Fibroblast of skin of left biceps (primary cell): Measurements from ENCODE around the gene RNF151.
"Not testable (repeated sequence)": the region's sequence is repeated elsewhere in the genome, so short reads cannot be mapped to it uniquely, and the experiment has no call there.

Source experiments
- DNase-seq, 2 experiments: peaks; one replicate each; pipeline ENCODE4 v3.0.0-alpha.2; 2013; ENCODE audit warnings: low read depth in 2 of 2

The RNF151 gene

GRCh38 chr16:1959269-1960039 is 7.2 kb upstream of the RNF151 start, which contains the start of gene NDUFB10:
NDUFB10 (plus strand) TSS chr16:1959538; CDS start chr16:1959625, 87 bp downstream.
- DNase-seq: peak; percentile 60 to 61

GRCh38 chr16:1960665-1961630 is 5.7 kb upstream of the RNF151 start:
- peak in 1 of 2 experiments; percentile 10 for DNase-seq

GRCh38 chr16:1961651-1962067 is 5.0 kb upstream of the RNF151 start:
- no peak for DNase-seq

GRCh38 chr16:1962161-1963153 is 4.2 kb upstream of the RNF151 start:
- not testable (repeated sequence) for DNase-seq

- no peak for DNase-seq
Observed at GRCh38 chr16:1963806-1964505, 2.7 kb upstream of the RNF151 start.

- peak; percentile 96 to 98 for DNase-seq
Observed at GRCh38 chr16:1964506-1965395, 1.9 kb upstream of the RNF151 start, which contains the start of gene RPS2. RPS2 (minus strand) TSS chr16:1964826; CDS start chr16:1964625, 201 bp downstream.

- no peak for DNase-seq
Observed at GRCh38 chr16:1965396-1966001, 1.2 kb upstream of the RNF151 start.

- no peak for DNase-seq
Observed at GRCh38 chr16:1968146-1968953, 1.7 kb downstream of the RNF151 start.

GRCh38 chr16:1971796-1972489 is 5.3 kb downstream of the RNF151 start, which contains the start of gene TBL3:
TBL3 (plus strand) TSS chr16:1972053; CDS start chr16:1972165, 112 bp downstream.
- DNase-seq: peak; percentile 84 to 85

- no peak for DNase-seq
Observed at GRCh38 chr16:1972490-1972877, 5.8 kb downstream of the RNF151 start.

- DNase-seq: no peak
Observed at GRCh38 chr16:1973461-1974156, 7.0 kb downstream of the RNF151 start.

GRCh38 chr16:1974157-1975070 is 7.8 kb downstream of the RNF151 start:
- no peak for DNase-seq

GRCh38 chr16:1975432-1976215 is 9.0 kb downstream of the RNF151 start:
- no peak for DNase-seq

- DNase-seq: no peak
Observed at GRCh38 chr16:1976216-1976520, 9.5 kb downstream of the RNF151 start.
